ENCODE data around the gene CFAP61. TPM values are rescaled to one million over a fixed set of nuclear protein-coding genes. Genes with fewer than 3 reads are reported as not detected.

CFAP61 gene
- total RNA-seq, 1 donor from 2014 or later: 0.45 TPM

DNA sequence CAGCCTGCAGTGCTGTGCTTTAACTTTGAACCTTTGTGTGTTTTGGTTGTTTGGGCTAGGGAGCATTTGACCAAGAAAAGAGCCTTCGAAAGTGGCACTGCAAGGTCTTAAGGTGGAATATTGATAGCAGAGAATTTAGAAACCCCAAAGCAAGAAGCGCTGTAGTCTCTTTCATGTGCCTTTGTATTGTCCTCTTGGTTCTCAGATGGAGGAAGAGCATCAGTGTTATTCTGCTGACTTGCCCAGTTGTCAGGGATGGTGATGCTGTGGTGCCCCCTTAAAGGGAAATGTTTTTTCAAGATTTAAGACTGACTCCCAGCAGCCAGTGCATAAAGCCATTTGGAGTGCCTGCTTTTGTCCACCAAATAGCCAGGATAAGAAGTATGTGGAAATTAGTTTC, 212.9 kb downstream of the CFAP61 start:
- Mint-ChIP-seq H3K4me1 (no peaks in the 10 kb centered on the region), H3K27ac (no peak overlapping the region), H3K4me3 (no peak overlapping the region), H3K27me3 (ENCODE audit: low read depth) (peaks cover 9% of the 10 kb centered on the region), H3K36me3 (no peaks in the 10 kb centered on the region), H3K9me3 (no peaks in the 10 kb centered on the region)
- no peak for DNase-seq (ENCODE audit: low spot score in 2 of 2, unreplicated experiment in 2 of 2)
- TF ChIP-seq, protein P1, sequence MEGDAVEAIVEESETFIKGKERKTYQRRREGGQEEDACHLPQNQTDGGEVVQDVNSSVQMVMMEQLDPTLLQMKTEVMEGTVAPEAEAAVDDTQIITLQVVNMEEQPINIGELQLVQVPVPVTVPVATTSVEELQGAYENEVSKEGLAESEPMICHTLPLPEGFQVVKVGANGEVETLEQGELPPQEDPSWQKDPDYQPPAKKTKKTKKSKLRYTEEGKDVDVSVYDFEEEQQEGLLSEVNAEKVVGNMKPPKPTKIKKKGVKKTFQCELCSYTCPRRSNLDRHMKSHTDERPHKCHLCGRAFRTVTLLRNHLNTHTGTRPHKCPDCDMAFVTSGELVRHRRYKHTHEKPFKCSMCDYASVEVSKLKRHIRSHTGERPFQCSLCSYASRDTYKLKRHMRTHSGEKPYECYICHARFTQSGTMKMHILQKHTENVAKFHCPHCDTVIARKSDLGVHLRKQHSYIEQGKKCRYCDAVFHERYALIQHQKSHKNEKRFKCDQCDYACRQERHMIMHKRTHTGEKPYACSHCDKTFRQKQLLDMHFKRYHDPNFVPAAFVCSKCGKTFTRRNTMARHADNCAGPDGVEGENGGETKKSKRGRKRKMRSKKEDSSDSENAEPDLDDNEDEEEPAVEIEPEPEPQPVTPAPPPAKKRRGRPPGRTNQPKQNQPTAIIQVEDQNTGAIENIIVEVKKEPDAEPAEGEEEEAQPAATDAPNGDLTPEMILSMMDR (IDR thresholded peaks at IDR 0.05; ENCODE audit: unreplicated experiment): no peak

DNA sequence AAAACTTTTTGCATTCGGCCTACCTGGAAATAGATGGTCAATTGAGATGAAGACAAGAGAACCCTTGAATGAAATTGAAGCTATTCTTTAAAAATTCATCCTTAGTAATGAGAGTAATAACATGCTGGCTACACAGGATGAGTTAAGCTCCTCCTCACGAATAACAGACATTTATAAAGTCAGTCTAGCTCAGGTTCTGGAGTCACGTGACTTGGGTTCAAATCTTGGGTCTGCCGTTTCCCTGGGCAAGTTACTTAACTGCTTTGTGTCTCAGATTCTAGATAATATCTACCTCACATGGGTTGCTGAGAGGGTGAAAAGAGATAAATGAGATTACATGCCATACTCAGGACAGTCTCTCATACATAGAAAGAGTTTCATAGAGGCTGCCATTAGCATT, 214.2 kb downstream of the CFAP61 start:
- Mint-ChIP-seq H3K27me3 (ENCODE audit: low read depth) (peaks cover 8% of the 10 kb centered on the region), H3K36me3 (no peaks in the 10 kb centered on the region), H3K9me3 (no peaks in the 10 kb centered on the region), H3K27ac (no peak overlapping the region), H3K4me3 (no peak overlapping the region), H3K4me1 (no peaks in the 10 kb centered on the region)
- TF ChIP-seq, protein P1 (IDR thresholded peaks at IDR 0.05; ENCODE audit: unreplicated experiment): no peak
- DNase-seq (ENCODE audit: low spot score in 2 of 2, unreplicated experiment in 2 of 2): no peak

DNA sequence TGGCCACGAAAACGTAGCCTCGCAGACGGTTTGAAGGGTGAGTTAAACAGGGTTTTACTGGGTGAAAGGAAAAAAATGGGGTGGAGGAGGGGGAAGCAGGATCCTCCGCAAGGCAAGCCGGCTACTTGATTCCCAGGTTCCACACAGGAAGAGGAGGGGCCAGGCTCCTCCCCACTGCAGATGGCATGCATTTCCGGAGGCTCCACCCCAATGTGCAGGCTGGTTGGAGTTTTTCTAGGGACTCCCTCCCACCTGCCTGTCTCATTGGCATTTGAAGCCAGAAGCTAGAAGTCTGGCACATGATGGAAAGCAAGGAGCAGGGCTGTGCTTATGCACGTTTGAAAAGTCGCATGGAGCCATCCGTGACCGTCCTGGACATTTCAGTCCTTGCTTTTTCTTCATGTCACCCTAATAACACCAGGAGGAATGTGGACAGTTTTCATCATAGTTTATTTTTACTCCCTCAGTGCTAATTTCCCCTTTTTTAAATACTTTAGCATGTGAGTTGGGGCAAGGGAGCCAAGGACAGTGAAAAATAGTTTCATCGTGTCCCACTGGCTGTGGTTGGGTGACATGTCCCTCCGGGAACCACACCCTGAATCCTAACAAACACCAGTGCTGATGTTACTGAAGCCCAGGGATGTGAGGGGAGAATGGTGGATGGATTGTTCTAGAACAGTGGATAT, 215.5 kb downstream of the CFAP61 start:
- no peak for DNase-seq (ENCODE audit: low spot score in 2 of 2, unreplicated experiment in 2 of 2)
- no peaks in the 10 kb centered on the region for H3K36me3 Mint-ChIP-seq
- no peaks in the 10 kb centered on the region for H3K9me3 Mint-ChIP-seq

DNA sequence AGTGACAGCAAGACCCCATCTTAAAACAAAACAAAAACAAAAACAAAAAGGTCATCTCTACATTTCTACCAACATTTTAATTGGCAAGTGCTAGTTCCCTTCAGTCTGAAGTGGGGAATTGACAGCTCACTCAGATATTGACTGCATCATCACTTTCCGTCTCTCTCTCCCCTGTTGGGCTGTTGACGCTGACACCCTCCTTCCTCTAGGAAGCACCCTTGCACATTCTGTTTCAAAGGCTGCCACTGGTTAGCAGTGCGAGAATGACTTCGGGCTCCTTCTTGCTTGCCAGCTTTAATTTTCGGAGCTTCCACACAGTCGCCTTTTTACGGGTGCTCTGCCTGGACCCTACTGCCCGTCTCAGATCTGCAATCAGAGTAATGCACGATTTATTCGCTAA, 218.9 kb downstream of the CFAP61 start:
- TF ChIP-seq, protein P1 (IDR thresholded peaks at IDR 0.05; ENCODE audit: unreplicated experiment): no peak
- peaks cover 3% of the 10 kb centered on the region for H3K27me3 Mint-ChIP-seq (ENCODE audit: low read depth)
- no peaks in the 10 kb centered on the region for H3K4me1 Mint-ChIP-seq
- H3K4me3 Mint-ChIP-seq: no peak overlapping the region
- DNase-seq (ENCODE audit: low spot score in 2 of 2, unreplicated experiment in 2 of 2): no peak
- no peaks in the 10 kb centered on the region for H3K9me3 Mint-ChIP-seq
- no peak overlapping the region for H3K27ac Mint-ChIP-seq
- no peaks in the 10 kb centered on the region for H3K36me3 Mint-ChIP-seq

More for the DNA sequence above, 215.5 kb downstream of the CFAP61 start:
- Mint-ChIP-seq H3K27me3 (ENCODE audit: low read depth) (peaks cover 3% of the 10 kb centered on the region), H3K4me3 (no peak overlapping the region), H3K27ac (no peak overlapping the region), H3K4me1 (no peaks in the 10 kb centered on the region)
- TF ChIP-seq, protein P1 (IDR thresholded peaks at IDR 0.05; ENCODE audit: unreplicated experiment): no peak

DNA sequence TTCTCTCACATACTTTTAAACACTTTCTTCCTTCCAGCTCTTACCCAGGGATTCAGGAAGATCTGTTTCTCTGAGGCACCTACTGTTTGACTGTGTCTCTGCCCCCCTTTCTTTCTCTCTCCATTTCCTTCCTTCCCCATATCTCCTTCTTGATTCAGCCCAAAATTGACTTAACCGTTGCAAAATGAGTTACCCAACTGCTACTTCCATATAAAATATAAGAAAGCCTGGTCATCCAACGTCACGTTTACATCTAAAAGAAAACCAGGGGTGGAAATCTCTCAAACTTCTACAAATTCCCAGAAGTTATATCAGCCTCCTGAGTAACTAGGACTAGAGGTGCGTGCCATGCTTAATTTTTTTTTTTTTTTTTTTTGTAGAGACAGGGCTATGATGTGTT, 220.4 kb downstream of the CFAP61 start:
- Mint-ChIP-seq H3K27ac (no peak overlapping the region), H3K36me3 (no peaks in the 10 kb centered on the region), H3K27me3 (ENCODE audit: low read depth) (peaks cover 4% of the 10 kb centered on the region), H3K9me3 (no peaks in the 10 kb centered on the region), H3K4me3 (no peak overlapping the region), H3K4me1 (no peaks in the 10 kb centered on the region)
- no peak for DNase-seq (ENCODE audit: low spot score in 2 of 2, unreplicated experiment in 2 of 2)
- TF ChIP-seq, protein P1 (IDR thresholded peaks at IDR 0.05; ENCODE audit: unreplicated experiment): no peak
